GM21526 (cell line): ENCODE measurements around the gene TOB2.
"Not testable (repeated sequence)": the region's sequence is repeated elsewhere in the genome, so short reads cannot be mapped to it uniquely, and the experiment has no call there.

Experiments
- ATAC-seq: cut with Tn5 transposase; IDR thresholded peaks from one replicate; pipeline ENCODE4 v1.9.1; 2021; ENCODE audit warnings: moderate library complexity; ENCODE audit not compliant: unreplicated experiment, low FRiP score

TOB2 gene

DNA sequence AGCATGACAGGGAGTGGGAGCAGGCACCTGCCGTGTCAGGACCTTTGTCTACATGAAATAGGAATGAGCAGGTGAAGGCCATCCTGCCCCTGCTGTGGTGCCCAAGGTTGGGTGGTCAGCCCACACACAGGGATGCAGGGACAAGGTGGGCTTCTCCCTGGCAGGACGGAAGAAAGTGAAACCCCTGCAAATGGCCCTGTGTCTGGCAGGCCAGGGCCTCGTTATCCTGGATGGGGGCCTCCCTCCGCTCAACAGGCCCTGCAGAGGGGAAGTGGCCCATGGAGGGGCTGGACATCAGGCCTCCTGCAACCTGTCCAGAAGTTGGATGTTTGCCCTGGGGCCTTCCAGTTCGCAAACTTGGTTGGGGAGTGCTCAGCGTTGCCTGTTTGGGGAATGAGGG lies 14.9 kb downstream of the TOB2 start:
- no peak for ATAC-seq

DNA sequence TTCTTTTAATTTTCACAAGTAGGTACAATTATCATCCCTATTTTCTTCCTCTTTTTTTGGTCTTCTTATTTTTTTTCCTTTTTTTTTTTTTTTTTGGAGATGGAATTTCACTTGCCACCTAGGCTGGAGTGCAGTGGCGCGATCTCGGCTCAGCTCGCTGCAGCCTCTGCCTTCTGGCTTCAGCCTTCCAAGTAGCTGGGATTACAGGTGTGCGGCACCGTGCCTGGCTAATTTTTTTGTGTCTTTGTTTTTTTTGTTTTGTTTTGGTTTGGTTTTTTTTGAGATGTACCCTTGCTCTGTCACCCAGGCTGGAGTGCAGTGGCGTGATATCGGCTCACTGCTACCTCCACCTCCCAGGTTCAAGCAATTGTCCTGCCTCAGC lies 16.7 kb downstream of the TOB2 start:
- ATAC-seq, result no peak

DNA sequence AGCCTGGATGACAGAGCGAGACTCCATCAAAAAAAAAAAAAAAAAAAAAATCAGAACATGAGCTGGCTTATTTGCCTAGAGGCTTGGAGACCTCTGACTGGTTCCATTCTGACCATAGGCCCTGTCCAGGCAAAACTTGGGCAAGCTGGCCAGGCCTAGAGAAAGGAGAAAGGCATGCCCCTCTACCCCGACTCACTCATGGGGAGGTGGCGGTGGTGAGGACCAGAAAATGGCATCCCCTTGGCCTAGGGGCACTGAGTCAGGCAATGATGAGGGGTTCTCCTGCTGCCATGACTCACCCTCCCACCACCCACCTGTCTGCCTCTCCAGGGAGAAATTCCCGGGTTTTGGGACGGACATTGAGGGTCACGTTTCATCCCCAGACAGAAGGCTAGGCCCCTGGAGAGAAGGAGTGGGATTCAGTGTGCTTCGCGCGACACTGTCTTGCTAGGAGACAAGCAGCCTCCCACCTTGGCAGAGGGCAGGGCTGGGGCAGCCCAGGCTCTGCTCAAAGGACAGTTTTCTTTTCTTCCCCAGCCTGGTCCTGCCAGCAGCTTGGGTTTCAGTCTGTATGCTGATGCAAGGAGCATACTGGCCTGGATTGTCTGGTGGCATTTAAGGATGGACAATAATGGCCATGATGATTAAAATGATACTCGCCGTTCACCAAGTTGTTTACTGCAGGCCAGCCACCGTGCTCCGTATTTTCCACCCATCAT lies 17.2 kb downstream of the TOB2 start:
- no peak for ATAC-seq

DNA sequence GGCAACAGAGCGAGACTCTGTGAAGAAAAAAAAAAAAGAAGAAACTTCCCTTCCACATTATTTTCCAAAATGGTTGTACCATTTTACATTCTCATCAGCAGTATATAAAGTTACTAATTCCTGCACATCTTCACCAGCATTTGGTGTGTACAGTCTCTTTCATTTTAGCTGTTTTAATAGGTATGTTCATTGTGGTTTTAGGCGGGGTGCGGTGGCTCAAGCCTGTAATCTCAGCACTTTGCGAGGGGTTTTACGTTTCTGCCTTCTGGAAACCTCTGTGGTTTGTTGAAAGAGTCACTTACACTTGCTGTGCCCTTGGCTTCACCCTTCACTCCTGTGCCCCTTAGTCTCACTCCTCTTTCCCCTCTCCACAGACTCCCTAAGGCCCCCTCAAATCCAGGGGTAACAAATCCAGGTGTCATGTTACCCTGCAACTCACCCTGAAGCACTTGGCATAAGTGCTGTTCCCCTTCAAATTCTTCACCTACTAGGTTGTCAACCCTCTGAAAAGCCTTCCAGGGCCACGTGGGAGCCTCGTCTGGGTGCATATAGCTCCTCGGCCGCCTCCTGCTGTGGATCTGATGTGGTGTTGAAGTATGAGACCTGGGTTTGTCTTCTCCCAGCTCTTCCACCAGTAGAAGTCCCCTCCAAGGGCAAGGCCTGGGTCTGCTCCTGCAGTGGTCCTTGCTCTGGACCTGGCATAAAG lies 20.8 kb downstream of the TOB2 start:
- no peak for ATAC-seq

DNA sequence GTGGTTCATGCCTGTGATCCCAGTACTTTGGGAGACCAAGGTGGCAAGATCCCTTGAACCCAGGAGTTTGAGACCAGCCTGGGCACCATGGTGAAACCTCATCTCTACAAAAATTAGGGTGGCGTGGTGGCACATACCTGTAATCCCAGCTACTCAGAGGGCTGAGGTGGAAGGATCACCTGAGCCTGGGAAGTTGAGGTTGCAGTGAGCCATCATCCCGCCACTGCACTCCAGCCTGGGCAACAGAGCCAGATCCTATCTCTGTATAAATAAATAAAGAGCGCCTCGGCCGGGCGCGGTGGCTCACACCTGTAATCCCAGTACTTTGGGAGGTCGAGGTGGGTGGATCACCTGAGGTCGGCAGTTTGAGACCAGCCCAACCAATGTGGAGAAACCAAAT lies 27.9 kb downstream of the TOB2 start:
- no peak for ATAC-seq

DNA sequence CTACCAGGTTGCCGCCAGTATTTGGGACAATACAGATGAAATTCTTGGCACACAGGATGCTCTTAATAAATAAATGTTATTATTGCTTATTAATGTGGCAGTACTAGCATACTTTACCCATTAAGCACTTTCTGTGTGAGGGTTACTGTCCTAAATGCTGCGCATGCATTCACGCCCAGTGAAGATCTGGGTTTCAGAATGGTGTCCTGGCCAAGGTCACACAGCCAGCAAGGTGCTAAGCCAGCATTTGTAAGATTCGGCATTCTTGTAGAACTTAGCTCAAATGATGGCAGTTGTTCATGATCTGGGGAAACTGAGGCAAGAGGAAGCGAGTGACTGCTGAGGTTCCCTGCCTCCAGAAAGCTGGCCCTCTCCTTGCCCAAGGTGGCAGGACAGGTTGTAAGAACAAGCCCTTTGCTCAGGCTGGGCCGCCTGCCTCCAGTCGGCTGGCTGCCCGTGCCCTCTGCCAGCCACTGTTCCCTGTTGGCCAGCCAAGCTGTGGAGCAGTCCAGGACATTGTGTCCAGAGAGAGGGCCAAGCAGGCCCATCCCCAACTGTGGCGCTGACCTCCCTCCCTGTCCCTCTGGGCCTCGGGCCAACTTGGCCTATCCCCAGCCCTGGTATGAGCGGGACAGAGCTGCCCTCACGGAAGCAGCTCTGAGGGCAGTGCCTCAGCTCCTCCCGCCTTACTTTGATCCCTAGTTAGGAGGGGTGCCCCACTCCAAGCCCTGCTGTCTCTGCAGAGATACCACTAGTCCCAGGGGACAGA lies 28.8 kb downstream of the TOB2 start:
- ATAC-seq, result no peak

DNA sequence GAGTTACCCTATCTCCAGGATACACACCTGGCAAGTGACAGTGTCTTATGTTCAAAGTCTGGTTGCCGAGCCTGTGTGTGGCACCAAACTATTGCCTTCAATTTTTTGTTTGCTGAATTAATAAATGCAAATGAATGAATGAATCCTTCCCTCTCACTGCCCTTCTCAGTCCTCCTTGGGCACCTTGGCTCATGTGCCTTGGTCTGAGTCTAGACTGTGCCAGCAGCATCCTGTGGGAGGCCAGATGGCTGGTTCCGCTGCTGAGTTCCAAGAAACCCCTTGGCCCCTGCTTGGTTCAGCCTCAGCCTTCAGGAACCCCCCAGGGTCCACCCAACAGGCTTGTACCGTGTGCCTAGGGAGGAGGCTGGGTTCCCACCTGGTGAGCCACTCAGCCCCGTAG lies 31.0 kb downstream of the TOB2 start:
- no peak for ATAC-seq

DNA sequence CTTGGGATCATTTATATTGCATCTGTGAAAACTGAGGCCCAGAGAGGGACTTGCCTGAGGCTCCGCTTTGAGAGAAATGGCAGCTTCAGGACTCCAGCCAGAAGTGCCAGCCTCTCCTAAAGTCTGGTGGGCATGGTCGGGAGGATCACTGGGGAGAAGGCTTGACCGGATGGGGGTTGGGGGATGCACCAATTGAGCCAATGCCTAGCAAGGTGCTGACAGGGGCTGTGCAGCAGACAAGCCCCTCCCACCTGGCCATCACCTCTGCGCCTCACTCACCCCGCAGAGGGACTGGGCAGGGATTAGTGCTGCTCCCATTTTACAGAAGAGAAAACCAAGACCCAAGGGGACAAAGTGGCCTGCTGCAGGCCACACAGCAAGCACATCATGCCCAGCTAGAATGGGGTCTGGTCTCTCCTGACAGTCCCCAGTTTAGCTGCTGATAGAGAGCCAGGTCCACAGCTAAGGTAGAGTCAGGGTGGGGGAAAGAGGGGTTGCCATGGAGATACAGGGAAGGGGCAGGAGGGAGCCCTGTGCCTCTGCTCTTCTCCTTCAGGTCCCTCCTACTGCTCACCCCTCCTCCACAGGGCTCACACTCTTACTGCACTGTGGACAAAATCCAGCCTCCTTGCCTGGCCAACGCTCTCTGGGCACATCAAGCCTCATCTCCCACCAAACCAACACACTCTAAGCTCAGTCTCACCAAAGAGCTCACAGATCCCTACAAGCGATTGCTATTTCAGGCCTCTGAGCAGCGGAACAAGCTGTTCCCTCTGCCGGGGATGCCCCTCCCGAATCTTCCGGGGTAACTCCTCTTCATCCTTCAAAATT lies 35.4 kb downstream of the TOB2 start:
- no peak for ATAC-seq

DNA sequence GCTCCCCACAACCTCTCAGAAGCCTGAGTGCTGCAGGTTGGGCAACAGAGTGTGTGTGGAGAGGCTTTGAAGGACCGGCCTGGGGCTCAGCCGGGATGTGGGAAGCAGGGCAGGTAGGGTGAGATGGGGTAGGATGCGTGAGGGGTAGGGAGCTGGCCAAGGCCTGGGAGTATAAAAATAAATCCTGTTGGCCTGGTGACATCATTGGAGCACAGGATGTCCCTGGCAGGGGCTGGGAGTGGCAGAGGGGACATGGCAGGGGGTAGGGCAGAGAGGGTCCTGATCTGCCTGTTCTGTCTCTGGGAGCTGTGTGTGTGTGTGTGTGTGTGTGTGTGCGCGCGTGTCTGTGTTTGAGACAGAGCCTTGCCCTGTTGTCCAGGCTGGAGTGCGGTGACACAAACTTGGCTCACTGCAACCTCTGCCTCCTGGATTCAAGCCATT lies 36.3 kb downstream of the TOB2 start:
- ATAC-seq, result no peak

DNA sequence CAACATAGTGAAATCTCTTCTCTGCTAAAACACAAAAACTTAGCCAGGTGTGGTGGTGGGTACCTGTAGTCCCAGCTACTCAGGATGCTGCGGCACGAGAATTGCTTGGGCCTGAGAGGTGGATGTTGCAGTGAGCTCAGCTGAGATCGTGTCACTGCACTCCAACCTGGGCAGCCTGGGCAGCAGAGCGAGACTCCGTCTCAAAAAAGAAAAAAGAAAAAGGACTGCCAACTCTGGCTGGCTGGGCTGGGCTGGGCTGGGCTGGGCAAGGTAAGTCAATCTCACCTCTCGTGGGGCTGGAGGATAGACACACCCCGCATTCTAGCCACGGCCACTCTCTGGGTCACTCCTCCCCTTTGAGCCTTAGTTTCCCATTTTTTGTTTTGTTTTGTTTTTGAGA lies 37.9 kb downstream of the TOB2 start:
- no peak for ATAC-seq

DNA sequence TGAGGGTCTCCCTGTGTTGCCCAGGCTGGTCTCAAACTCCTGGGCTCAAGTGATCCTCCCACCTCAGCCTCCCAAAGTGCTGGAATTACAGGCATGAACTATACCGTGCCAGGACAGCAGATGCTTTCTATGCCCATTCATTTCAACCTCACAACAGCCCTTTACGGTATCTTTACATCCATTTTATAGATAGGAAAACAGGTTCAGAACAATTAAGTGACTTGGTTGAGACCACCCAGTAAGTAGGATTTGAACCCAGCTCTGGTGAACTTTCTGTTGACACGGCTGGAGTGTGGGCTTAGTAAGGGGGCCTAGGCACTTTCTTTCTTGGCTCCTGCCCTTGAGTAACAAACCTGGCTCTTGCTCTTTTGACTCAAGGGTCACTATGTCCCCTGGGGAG lies 39.2 kb downstream of the TOB2 start:
- ATAC-seq, result no peak

DNA sequence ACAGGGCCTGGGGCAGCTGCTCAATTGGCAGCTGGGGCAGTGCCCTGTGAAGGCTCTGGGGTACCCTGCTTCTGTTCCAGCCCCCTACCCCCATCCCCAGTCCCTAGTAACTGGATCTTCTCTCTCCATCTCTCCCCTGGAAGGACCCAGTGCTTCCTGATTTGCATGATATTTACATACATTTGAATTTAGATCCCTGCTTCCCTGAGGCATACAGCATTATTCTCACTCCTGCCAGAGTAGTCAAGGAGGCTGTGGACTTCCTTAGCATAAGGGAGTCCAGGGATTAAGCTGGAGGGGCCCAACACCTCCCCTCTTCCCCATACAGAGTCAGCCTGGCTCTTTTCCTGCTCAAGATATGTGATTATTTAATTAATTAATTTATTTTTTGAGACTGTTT lies 40.2 kb downstream of the TOB2 start:
- ATAC-seq, result no peak

DNA sequence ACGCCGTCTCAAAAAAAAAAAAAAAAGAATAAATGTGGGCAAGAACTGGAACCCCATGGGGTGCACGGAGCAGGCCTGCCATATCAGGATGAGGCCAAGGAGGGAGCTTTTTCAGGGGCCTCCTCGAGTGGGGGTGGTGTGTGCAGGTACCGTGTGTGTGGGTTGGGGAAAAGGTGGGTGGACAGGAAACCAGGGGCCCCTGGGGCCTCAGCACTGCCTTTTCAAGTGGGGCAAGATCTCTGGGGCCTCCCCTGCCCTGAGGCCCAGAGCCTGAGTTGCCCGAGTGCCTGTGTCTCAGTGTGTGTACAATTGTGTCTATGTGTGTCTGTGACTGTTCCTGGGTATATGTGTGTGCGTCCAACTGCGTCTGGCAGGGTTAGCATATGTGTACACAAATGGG lies 41.0 kb downstream of the TOB2 start:
- ATAC-seq, result no peak

DNA sequence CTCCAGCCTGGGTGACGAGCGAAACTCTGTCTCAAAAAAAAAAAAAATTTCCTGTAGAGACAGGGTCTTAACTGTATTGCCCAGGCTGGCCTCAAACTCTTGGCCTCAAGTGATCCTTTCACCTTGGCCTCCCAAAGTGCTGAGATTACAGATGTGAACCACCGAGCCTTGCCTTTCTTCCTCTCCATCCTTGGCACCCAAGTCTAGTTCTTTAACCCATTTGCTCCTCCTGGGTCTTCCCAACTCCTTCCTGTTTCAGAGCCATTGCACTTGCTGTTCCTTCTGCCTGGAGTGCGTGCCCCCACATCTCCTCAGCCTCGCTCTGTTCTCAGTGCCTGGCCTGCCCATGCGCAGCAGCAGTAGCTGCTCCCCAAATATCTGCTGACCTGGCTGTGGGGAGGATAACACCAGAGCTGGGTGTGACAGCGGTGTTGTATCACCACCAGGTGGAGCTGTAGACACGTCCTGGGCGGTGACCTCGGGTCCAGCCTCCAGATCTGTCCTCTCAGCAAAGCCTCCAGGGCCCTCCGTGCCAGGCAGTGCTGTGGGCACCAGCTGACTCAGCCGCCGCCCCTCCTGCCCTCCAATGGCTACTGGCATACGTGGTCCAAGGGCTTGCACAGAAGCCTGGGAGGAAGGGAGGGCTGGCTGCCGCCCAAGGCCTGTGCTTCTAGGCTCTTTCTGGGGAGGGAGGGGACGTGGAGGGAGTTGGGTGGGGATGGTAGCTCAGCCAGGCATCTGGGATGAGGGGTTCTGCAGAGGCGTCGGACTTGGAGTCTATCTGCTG lies 42.9 kb downstream of the TOB2 start:
- ATAC-seq, result no peak

DNA sequence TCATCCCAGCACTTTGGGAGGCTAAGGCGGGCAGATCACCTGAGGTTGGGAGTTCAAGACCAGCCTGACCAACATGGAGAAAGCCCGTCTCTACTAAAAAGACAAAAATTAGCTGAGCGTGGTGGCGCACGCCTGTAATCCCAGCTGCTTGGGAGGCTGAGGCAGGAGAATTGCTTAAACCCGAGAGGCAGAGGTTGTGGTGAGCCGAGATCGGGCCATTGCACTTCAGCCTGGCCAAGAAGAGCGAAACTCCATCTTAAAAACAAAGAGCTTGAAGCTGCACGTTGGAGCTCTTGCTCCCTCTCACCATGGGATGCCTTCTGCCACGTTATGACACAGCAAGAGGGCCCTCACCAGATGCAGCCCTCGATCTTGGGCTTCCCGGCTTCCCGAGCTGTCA lies 43.8 kb downstream of the TOB2 start:
- not testable (repeated sequence) for ATAC-seq

DNA sequence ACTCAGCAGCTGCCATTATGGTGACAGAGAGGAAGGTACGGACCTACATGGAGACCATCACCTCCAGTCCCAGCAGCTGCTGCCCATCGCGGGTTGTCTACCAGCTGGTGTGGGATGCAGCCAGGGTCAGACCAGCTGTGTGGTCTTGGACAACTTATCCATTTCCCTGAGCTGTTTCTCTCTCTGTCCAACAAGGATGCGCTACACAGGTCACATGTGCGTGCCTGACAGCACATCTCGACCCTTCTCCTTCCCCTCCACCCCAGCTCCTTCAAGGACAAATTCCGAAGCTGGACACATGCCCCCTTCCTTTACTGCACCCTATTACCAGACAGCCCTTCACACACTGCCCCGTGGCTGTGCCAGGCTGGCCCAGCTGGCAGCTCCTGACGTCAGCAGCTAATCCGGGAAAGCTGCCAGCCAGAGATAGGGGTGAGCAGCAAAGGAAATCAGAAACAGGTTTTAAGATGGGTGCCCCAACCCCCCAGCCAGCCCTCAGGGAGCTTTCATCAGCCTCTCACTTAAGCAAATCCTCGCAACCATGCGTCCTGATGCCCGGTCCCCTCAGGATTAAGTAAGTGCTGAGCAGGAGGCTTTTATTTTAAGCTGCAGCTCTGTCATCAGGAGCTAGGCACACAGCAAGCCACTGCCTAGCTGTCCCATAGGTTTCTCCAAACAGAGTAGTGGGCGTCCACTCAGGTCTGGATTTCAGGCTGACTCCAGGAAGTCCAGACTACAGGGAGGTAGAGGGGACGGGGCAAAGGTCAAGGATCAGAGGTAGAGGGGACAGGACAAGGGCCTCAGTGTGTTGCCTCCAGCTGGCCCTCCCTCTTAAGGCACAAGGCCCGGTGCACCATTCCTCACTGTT lies 44.6 kb downstream of the TOB2 start:
- ATAC-seq, result no peak

DNA sequence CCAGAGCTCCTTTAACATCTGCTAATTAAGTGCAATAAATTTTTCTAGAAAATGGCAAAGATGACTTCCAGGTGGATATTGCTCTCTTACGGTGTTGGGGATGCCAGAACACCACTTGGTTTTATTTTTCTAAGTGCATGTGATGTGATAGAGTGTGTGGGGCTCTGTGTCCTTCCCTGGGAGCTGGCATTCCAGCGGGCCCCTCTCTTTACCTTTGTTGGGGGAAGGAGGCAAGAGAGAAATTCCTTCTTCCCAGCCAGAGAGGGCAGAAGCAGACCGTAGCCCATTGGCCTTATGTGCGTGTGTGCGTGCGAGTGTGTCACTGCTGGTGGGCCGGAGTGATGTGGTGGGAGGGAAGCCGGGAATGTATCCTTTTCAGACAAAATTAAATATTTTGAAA lies 47.7 kb downstream of the TOB2 start:
- no peak for ATAC-seq

DNA sequence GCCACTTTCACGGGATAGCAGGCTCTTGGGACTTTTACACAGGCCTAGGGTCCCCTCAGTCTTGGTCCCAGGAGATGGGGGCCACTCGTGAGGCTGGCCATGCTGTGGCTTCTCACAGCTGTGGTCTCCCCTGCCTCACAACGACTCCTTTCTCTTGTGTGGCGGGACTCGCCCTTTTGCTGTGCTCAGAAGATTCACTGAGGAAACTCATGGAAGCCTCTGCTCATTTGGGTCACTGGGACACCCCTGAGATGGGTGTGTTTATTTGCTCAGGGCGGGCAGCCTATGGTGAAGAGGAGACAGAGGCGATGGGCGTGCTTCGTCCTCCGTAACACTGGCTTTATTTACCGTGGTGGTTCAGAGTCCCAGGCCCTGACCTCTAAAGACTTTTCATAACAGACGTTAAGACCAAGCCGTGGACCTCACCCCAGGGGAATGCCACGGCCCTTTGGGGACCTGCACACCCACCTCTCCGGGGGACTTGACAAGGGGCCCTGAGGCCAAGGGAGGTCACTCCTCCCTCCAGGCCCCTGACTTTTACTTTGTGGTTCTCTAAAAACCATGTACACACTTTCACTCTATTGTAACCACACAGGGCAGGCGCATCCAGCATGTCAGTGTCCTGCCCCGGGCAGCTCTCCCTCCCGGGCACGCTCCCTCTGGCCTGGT lies 49.3 kb downstream of the TOB2 start:
- no peak for ATAC-seq
